GM12878 (cell line): ENCODE measurements around the gene CBY3.
"Not testable (repeated sequence)": the region's sequence is repeated elsewhere in the genome, so short reads cannot be mapped to it uniquely, and the experiment has no call there.

Experiments
- CTCF ChIP-seq, 3 experiments: IDR thresholded peaks in 2 of 3; conservative IDR thresholded peaks in 1 of 3; 2 replicates each; pipeline ENCODE4 v1.5.1; 2011; ENCODE audit warnings: low read depth in 3 of 3, low read length in 3 of 3, mild to moderate bottlenecking in 3 of 3, control low read depth in 2 of 3, moderate library complexity in 2 of 3, inconsistent platforms in 1 of 3, mixed read lengths in 1 of 3; ENCODE audit not compliant: control insufficient read depth in 2 of 3, insufficient read depth in 1 of 3; ENCODE audit errors: extremely low read depth in 1 of 3
- POLR2A ChIP-seq: IDR thresholded peaks from 2 replicates; pipeline ENCODE4 v1.6.1; 2011; ENCODE audit warnings: low read depth, mild to moderate bottlenecking, low read length
- RCOR1 ChIP-seq: conservative IDR thresholded peaks from 2 replicates; pipeline ENCODE4 v1.6.1; 2012; ENCODE audit warnings: low read depth, low read length, improper control_type of control experiment
- RFX5 ChIP-seq: IDR thresholded peaks from 2 replicates; pipeline ENCODE4 v1.6.1; 2011; ENCODE audit warnings: low read depth, low read length, improper control_type of control experiment
- TBL1XR1 ChIP-seq: IDR thresholded peaks from 2 replicates; pipeline ENCODE4 v1.6.1; 2012; ENCODE audit warnings: low read depth, low read length, improper control_type of control experiment

DNA sequence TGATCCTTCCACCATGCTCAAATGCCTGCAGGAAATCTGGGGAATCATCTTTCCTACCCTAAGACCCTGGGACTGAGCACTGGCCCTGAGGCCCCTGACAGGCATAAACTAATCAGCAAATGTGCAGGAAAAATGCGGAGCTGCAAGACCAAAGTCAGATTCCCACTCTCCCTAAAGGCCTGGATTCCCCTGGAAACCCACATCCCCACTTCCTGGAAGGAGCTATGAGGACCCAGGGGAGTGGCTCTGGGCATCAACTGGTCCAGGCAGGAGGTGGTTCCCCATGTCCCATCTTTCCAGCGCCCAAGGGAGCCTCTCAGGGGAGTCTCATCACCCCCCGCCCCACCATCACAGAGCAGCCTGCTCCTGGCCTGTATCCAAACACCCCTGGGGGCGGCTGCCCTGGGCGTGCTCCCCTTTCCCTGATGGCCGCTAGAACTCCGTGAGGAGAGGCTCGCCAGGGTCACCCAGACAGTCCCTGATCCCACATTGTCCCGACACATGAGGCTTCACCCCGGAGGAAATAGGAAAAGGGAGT, 31.6 kb downstream of the CBY3 start:
- TF ChIP-seq CTCF (IDR thresholded peaks at IDR 0.05 in 2 of 3, conservative IDR thresholded peaks at IDR 0.05 in 1 of 3; ENCODE audit: control insufficient read depth in 2 of 3, extremely low read depth in 1 of 3, insufficient read depth in 1 of 3, low read depth in 3 of 3, low read length in 3 of 3); POLR2A; RFX5; TBL1XR1; RCOR1: not testable (repeated sequence)
